CD4-positive, alpha-beta T cell treated with Interleukin-4 for 4 hours (primary cell): ENCODE results near the gene PDE7B.

ENCODE experiments used
- DNase-seq: peaks from one replicate; pipeline ENCODE4 v3.0.0-alpha.2; 2020

Gene PDE7B

GRCh38 chr6:136158387-136158821 is 306.9 kb downstream of the PDE7B start:
- DNase-seq = no peak

GRCh38 chr6:136158971-136159370 is 307.5 kb downstream of the PDE7B start:
- no peak for DNase-seq

GRCh38 chr6:136160250-136160649 is 308.7 kb downstream of the PDE7B start:
- no peak for DNase-seq

- no peak for DNase-seq
Measured at GRCh38 chr6:136161950-136162349, 310.4 kb downstream of the PDE7B start.

GRCh38 chr6:136163260-136163659 is 311.8 kb downstream of the PDE7B start:
- no peak for DNase-seq

- no peak for DNase-seq
Measured at GRCh38 chr6:136166815-136167214, 315.3 kb downstream of the PDE7B start.

GRCh38 chr6:136169394-136170148 is 318.1 kb downstream of the PDE7B start:
- no peak for DNase-seq

GRCh38 chr6:136171231-136171630 is 319.7 kb downstream of the PDE7B start:
- no peak for DNase-seq

GRCh38 chr6:136173519-136174507 is 322.3 kb downstream of the PDE7B start:
- DNase-seq = no peak

GRCh38 chr6:136174510-136174909 is 323.0 kb downstream of the PDE7B start:
- DNase-seq = no peak

GRCh38 chr6:136175873-136176272 is 324.4 kb downstream of the PDE7B start:
- no peak for DNase-seq

- no peak for DNase-seq
Measured at GRCh38 chr6:136178749-136179148, 327.2 kb downstream of the PDE7B start.

- no peak for DNase-seq
Measured at GRCh38 chr6:136180704-136181511, 329.4 kb downstream of the PDE7B start.

GRCh38 chr6:136181512-136181833 is 330.0 kb downstream of the PDE7B start:
- DNase-seq = no peak

- no peak for DNase-seq
Measured at GRCh38 chr6:136181861-136182260, 330.4 kb downstream of the PDE7B start.

GRCh38 chr6:136184738-136185137 is 333.2 kb downstream of the PDE7B start:
- DNase-seq = no peak

GRCh38 chr6:136186363-136186762 is 334.9 kb downstream of the PDE7B start:
- no peak for DNase-seq

- no peak for DNase-seq
Measured at GRCh38 chr6:136188486-136188885, 337.0 kb downstream of the PDE7B start.

- DNase-seq = no peak
Measured at GRCh38 chr6:136189104-136189503, 337.6 kb downstream of the PDE7B start.

- no peak for DNase-seq
Measured at GRCh38 chr6:136191606-136192312, 340.3 kb downstream of the PDE7B start.

GRCh38 chr6:136192902-136193301 is 341.4 kb downstream of the PDE7B start:
- no peak for DNase-seq

GRCh38 chr6:136201732-136202131 is 350.2 kb downstream of the PDE7B start:
- DNase-seq = no peak
